DMS153 treated with DMSO at 0.1 percent for 48 hours (cell line): ENCODE results near the gene SLC35B4.
"Not testable (repeated sequence)": the region's sequence is repeated elsewhere in the genome, so short reads cannot be mapped to it uniquely, and the experiment has no call there.

Experiments used
- DNase-seq: peaks from one replicate; lab custom pipeline; 2025; ENCODE audit not compliant: unreplicated experiment; lab: John Stamatoyannopoulos, UW

SLC35B4 gene

DNA sequence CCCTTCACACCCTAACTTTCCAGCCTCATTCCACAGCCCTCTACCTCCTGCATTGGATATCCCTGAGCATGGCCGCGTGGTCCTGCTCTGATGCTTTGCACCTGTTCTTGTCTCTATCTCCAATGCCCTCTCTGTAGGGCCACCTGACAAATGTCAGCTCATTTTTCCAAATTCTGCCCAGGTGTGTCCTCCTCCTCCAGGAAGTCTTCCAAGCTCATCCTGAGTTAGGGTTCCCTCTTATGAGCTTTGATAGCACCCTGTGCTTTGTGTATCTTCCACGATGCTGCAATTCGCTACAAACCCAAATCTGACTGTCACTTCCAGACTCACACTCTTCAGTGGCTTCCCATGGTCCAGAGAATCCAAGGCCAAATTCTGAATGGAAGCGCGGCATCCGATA, 14.7 kb upstream of the SLC35B4 start:
- no peak for DNase-seq

GRCh38 chr7:134330974-134331373, 14.2 kb upstream of the SLC35B4 start:
- no peak for DNase-seq

DNA sequence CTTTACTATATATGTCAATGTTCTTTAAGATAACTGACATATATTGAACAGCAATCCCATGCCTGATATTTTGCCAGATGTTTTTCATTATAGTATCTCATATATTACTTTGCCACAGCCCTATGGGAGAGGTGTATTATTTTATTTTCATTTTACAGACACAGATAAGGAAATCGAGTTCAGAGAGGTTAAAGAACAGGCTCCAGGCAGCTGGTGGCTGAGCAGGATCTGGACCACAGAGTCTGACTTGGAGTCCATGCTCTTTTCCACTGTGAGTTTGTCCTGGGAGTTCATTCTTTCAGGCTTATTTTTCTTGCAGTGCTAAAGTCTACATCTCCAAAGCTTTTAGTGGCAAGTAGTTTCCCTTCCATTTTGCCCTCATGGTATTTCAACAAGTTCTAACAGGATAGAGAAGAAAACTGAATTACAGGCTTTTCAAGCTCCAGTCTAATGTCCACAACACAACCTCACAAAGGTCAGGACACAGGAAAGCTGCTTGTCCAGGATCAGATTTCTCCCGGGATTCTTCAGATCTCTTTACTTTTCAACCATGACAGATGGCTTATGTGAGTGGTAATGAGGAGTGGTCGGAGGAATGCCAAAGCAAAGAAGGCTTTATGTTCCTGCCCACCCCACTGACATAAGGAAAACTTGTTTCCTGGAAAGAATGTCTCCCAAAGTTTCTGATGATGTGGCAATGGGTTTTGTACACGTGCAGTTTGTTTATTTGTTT, 13.1 kb upstream of the SLC35B4 start:
- DNase-seq = no peak

- no peak for DNase-seq
Measured at GRCh38 chr7:134328900-134329299, 12.2 kb upstream of the SLC35B4 start.

- DNase-seq = peak; percentile 2
Measured at GRCh38 chr7:134327896-134328295, 11.2 kb upstream of the SLC35B4 start.

- DNase-seq = no peak
Measured at GRCh38 chr7:134324107-134324506, 7.4 kb upstream of the SLC35B4 start.

- no peak for DNase-seq
Measured at GRCh38 chr7:134320201-134320600, 3.5 kb upstream of the SLC35B4 start.

DNA sequence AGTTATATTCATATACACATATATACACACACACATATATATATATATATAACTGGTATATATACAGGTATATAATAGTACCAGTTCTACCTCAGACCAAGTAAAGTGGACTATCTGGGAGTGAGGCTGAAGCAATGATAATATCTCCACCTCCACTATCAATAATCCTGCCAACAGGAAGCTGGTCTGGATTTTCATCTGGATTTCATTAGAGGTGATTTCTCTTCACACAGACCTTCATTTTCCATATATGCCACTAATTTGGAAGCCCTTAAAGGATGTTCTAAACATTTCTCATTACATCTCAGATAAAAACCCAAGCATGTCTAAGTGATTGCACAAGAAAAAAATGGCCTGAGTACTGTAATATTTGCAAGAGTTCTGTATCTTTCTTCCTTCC, 1.7 kb upstream of the SLC35B4 start:
- no peak for DNase-seq

GRCh38 chr7:134317434-134317833, 704 bp upstream of the SLC35B4 start:
- no peak for DNase-seq

GRCh38 chr7:134315679-134316538, 821 bp downstream of the SLC35B4 start:
- no peak for DNase-seq

DNA sequence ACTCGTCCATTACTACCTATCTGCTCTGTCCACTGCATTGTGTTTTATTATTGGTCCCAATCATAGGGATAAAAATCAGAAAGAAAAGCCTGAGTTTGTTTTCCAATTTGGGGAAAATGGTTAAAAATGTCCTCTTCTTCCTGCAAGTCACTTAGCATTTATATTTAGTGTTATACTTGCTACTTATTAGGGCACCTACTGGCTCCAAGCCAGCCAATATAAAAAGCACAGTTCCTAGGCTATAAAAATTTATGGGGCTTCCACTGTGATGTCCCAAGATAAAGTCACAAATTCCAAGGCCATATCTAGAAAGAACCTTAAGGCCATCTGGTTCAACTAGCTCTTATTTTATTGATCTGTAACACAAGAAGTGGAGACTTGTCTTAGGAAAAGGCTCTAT, 3.2 kb downstream of the SLC35B4 start:
- DNase-seq = no peak

GRCh38 chr7:134312717-134313116, 4.0 kb downstream of the SLC35B4 start:
- no peak for DNase-seq

GRCh38 chr7:134311807-134312206, 4.9 kb downstream of the SLC35B4 start:
- DNase-seq = no peak

GRCh38 chr7:134308548-134308947, 8.2 kb downstream of the SLC35B4 start:
- no peak for DNase-seq

DNA sequence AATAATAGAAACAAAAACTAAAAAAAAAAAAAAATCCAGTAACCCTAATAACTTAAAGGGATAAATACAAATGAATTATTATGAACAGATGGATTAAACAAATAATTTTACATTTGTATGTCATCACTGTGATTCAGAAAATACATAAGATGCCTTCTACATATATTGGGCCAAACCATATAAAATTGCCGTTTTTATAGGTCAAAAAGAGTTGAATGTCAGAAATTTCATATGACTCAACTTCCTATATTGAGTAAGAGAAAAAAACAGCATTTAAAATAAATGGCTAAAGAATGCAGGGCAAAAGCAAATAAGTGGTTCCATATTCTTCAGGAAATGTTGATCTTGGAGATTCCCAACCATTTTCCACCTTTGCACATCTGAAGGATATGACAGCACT, 9.4 kb downstream of the SLC35B4 start:
- no peak for DNase-seq

GRCh38 chr7:134302120-134302519, 14.6 kb downstream of the SLC35B4 start:
- DNase-seq = no peak

DNA sequence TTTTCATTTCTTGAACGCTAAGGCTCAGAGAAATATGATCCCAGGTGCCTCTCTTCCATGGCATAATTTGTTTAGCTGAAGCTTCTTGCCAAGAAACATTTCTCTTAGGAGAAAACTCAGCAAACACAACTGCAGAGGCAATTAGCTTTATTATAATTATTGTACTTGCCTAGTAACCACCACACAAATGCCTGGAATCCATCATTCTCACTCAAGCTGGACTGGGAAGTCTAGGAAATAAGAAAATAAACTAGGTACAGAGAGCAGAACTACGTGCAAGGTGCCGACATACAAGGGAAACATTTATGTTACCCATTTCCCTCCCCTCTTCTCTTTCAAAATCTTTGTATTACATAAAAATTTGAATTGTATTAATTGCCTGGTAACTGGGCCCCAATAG, 15.1 kb downstream of the SLC35B4 start:
- no peak for DNase-seq

- DNase-seq = no peak
Measured at GRCh38 chr7:134300988-134301387, 15.7 kb downstream of the SLC35B4 start.

- peak; percentile 17 for DNase-seq
Measured at GRCh38 chr7:134298902-134299683, 17.6 kb downstream of the SLC35B4 start.

GRCh38 chr7:134297489-134297888, 19.2 kb downstream of the SLC35B4 start:
- DNase-seq = no peak

DNA sequence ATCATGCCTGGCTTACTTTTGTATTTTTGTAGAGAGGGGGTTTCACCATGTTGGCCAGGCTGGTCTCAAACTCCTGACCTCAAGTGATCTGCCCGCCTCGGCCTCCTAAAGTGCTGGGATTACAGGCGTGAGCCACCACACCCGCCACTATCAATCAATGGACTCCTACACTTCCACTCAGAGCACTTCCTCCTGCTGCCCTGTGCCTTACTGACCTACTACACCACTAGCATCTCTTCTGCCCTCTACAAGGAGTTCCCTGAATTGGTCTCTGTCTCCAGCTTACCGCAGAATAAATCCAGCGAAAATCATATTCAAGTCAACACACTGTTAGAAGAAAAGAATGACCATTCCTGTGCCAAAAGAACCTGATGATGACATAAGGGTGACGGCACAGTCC, 20.7 kb downstream of the SLC35B4 start:
- not testable (repeated sequence) for DNase-seq
